Gastrocnemius medialis (tissue), 4 donors: ENCODE measurements around the gene UNC5B. TPM values are rescaled to one million over a fixed set of nuclear protein-coding genes. Genes with fewer than 3 reads are reported as not detected.
A peak's percentile ranks its signal among the peaks of the same experiment; 100 is the strongest.

ENCODE experiments used
- ATAC-seq, 2 donors: fragments of 150-250 bp; one replicate each; pipeline ENCODE4 v1.9.1; 2016
- DNase-seq, 2 donors: peaks; one replicate each; pipeline ENCODE4 v3.0.0-alpha.2; 2019
- H3K27ac ChIP-seq, 4 donors: fragments of 200-600 bp; sonication (generic); 1 replicate in 1 of 4; 2 replicates in 3 of 4; pipeline ENCODE4 v1.5.1; 2016 to 2018; ENCODE audit warnings: mild to moderate bottlenecking in 2 of 4, moderate library complexity in 1 of 4
- H3K27me3 ChIP-seq, 3 donors: fragments of 200-600 bp; sonication (generic) in 2 of 3; 1 replicate in 1 of 3; 2 replicates in 2 of 3; pipeline versions ENCODE4 v1.5.1 to v1.6.0; 2016 to 2019; ENCODE audit warnings: mild to moderate bottlenecking in 1 of 3, moderate library complexity in 1 of 3
- H3K36me3 ChIP-seq, 2 donors: fragments of 200-600 bp; sonication (generic) in 1 of 2; one replicate each; pipeline ENCODE4 v1.5.1; 2017 to 2018
- H3K4me1 ChIP-seq, 2 donors: fragments of 200-600 bp; sonication (generic) in 1 of 2; one replicate each; pipeline ENCODE4 v1.5.1; 2016 to 2017; ENCODE audit warnings: mild to moderate bottlenecking in 2 of 2
- H3K4me3 ChIP-seq, 4 donors: fragments of 200-600 bp; sonication (generic) in 3 of 4; 1 replicate in 1 of 4; 2 replicates in 3 of 4; pipeline ENCODE4 v1.5.1; 2016 to 2019; ENCODE audit warnings: mild to moderate bottlenecking in 2 of 4
- H3K9me3 ChIP-seq, 3 donors: fragments of 200-600 bp; sonication (generic) in 2 of 3; 1 replicate in 1 of 3; 2 replicates in 2 of 3; pipeline ENCODE4 v1.5.1; 2016 to 2019
- CTCF ChIP-seq, 5 experiments: fragments of 450-650 bp in 3 of 5; fragments of 200-600 bp in 2 of 5; sonication (generic) in 2 of 5; IDR thresholded peaks in 4 of 5; conservative IDR thresholded peaks in 1 of 5; 1 replicate in 4 of 5; 2 replicates in 1 of 5; pipeline ENCODE4 v1.5.1; 2016 to 2019; ENCODE audit warnings: antibody characterized with exemption in 5 of 5, mild to moderate bottlenecking in 3 of 5, moderate library complexity in 3 of 5
- POLR2A ChIP-seq, 2 donors: fragments of 450-650 bp; IDR thresholded peaks; one replicate each; pipeline ENCODE4 v1.6.1; 2017; ENCODE audit warnings: antibody characterized with exemption in 2 of 2, mild to moderate bottlenecking in 2 of 2, moderate library complexity in 2 of 2
- in situ Hi-C, 4 donors: fragments of 200-750 bp; cut with MboI; loops; one replicate each; pipeline versions ENCODE4 v1.15.0 to v1.8.0; 2017; ENCODE audit warnings: low sequenced_read_pairs in 4 of 4
- intact Hi-C: fragments of 100-400 bp; cut with DNase I; formaldehyde crosslinking; loops from one replicate; pipeline ENCODE4 v1.15.1; 2023; ENCODE audit warnings: low total_unique reads
- total RNA-seq, 4 donors: library from RNA; depleted of rRNA; stranded (reverse); fragments of >200 nt; gene quantifications; one replicate each; pipeline versions ENCODE4 v1.1.0 to v1.2.3, GENCODE V29; 2016

The UNC5B gene
- total RNA-seq, 4 donors from 2014 or later, result 0.65 to 1.2 (median 0.90) TPM

- DNase-seq (no peak), ATAC-seq (peak in 1 of 2 donors; percentile 65)
- no peaks in the 10 kb centered on the region for H3K4me1 ChIP-seq
- H3K4me3 ChIP-seq, result no peak overlapping the region
- in situ Hi-C loops (loop anchor here in 2 of 4 donors (25.0 kb wide), 2 partner anchors 259 to 509 kb away; no protein-coding TSS in a partner anchor), intact Hi-C loops (no loop called here)
- TF ChIP-seq CTCF (IDR thresholded peaks at IDR 0.05 in 4 of 5, conservative IDR thresholded peaks at IDR 0.05 in 1 of 5) (peak in 3 of 5 experiments; percentile 21 to 60 (median 39)), POLR2A (IDR thresholded peaks at IDR 0.05) (no peak)
- H3K27me3 ChIP-seq, result no peaks in the 10 kb centered on the region
- no peaks in the 10 kb centered on the region for H3K36me3 ChIP-seq
- H3K27ac ChIP-seq, result no peak overlapping the region
- H3K9me3 ChIP-seq, result no peaks in the 10 kb centered on the region
Observed at GRCh38 chr10:71302874-71303568, 90.7 kb downstream of the UNC5B start.

GRCh38 chr10:71303569-71303907, 91.2 kb downstream of the UNC5B start:
- DNase-seq (no peak), ATAC-seq (no peak)
- H3K4me1 ChIP-seq, result no peaks in the 10 kb centered on the region
- no peak overlapping the region for H3K4me3 ChIP-seq
- no peak overlapping the region for H3K27ac ChIP-seq
- no peaks in the 10 kb centered on the region for H3K9me3 ChIP-seq
- no peaks in the 10 kb centered on the region for H3K27me3 ChIP-seq
- intact Hi-C loops (no loop called here), in situ Hi-C loops (loop anchor here in 2 of 4 donors (25.0 kb wide), 2 partner anchors 259 to 509 kb away; no protein-coding TSS in a partner anchor)
- TF ChIP-seq POLR2A (IDR thresholded peaks at IDR 0.05) (no peak), CTCF (IDR thresholded peaks at IDR 0.05 in 4 of 5, conservative IDR thresholded peaks at IDR 0.05 in 1 of 5) (peak in 1 of 5 experiments; percentile 22)
- H3K36me3 ChIP-seq, result no peaks in the 10 kb centered on the region

- in situ Hi-C loops (loop anchor here in 2 of 4 donors (25.0 kb wide), 2 partner anchors 257 to 507 kb away; no protein-coding TSS in a partner anchor), intact Hi-C loops (no loop called here)
- DNase-seq, result no peak
- no peaks in the 10 kb centered on the region for H3K27me3 ChIP-seq
- no peak overlapping the region for H3K4me3 ChIP-seq
- H3K9me3 ChIP-seq, result no peaks in the 10 kb centered on the region
- H3K27ac ChIP-seq, result no peak overlapping the region
- H3K36me3 ChIP-seq, result no peaks in the 10 kb centered on the region
- H3K4me1 ChIP-seq, result no peaks in the 10 kb centered on the region
- TF ChIP-seq POLR2A (IDR thresholded peaks at IDR 0.05) (no peak), CTCF (IDR thresholded peaks at IDR 0.05 in 4 of 5, conservative IDR thresholded peaks at IDR 0.05 in 1 of 5) (no peak)
- ATAC-seq, result no peak
Observed at GRCh38 chr10:71304914-71305313, 92.5 kb downstream of the UNC5B start.

- Histone ChIP-seq H3K27me3 (no peaks in the 10 kb centered on the region), H3K4me3 (no peak overlapping the region), H3K27ac (no peak overlapping the region), H3K9me3 (no peaks in the 10 kb centered on the region), H3K36me3 (no peaks in the 10 kb centered on the region), H3K4me1 (no peaks in the 10 kb centered on the region)
- in situ Hi-C loops, result loop anchor here in 2 of 4 donors (25.0 kb wide), 2 partner anchors 255 to 505 kb away; no protein-coding TSS in a partner anchor
- TF ChIP-seq CTCF (IDR thresholded peaks at IDR 0.05 in 4 of 5, conservative IDR thresholded peaks at IDR 0.05 in 1 of 5), result no peak
- TF ChIP-seq POLR2A (IDR thresholded peaks at IDR 0.05), result no peak
- no peak for ATAC-seq
- no peak for DNase-seq
- intact Hi-C loops, result no loop called here
Observed at GRCh38 chr10:71306979-71307378, 94.6 kb downstream of the UNC5B start.
